ENCODE data around the gene CAMK2D. TPM values are rescaled to one million over a fixed set of nuclear protein-coding genes. Genes with fewer than 3 reads are reported as not detected.

Gene CAMK2D
- total RNA-seq, 2 experiments from 2014 or later, result 33.6 to 43.1 TPM

DNA sequence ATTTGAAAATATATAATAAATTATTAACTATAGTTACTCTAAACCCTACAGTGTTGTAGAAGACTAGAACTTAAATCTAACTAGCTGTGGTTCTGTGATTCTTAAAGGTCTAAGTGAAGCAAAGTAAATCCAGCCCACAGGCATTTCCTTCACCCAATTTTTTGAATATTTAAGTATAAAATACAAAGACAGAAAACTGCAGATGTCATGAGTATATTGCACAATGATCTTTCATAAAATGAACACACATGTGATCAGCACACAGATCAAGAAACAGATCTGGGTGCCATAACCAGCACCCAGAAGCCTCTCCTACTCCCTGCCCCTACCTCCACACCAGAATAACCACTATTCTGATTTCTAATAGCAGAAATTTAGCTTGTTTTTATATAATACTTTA, 82.9 kb downstream of the CAMK2D start:
- no peak for ATAC-seq
- peaks cover 9% of the 10 kb centered on the region for H3K9me3 Mint-ChIP-seq (ENCODE audit: low read depth)
- H3K4me3 Mint-ChIP-seq, result no peak overlapping the region
- CTCF ChIA-PET, result interaction anchor here (1.1 to 1.3 kb wide), 3 partner anchors 23 to 131 kb away, joined by 3 to 4 read pairs (median 3); no protein-coding TSS in a partner anchor
- H3K36me3 Mint-ChIP-seq, result peaks cover 55% of the 10 kb centered on the region
- no peak for DNase-seq
- H3K27me3 Mint-ChIP-seq, result no peaks in the 10 kb centered on the region
- H3K4me1 Mint-ChIP-seq, result peaks cover 60% of the 10 kb centered on the region
- H3K27ac Mint-ChIP-seq, result no peak overlapping the region

DNA sequence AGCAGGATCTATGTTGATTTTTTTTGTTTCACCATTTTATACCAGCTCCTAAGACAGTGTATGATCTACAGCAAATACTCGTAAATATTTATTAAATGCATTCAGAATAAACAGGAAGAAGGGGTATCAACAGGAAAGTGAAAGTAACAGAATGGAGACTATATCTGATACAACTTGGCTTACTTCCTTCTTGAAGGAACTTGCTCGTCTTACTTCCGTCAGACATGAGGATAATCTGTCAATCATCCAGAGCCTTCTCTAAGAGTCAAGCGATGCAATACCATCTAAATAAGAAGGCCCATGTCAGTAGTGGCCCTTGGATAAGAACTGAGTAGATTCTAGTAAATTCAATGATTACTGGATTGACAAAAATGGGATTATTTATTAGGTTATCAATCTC, 84.2 kb downstream of the CAMK2D start:
- ATAC-seq (peak; percentile 60), DNase-seq (no peak)
- peaks cover 9% of the 10 kb centered on the region for H3K9me3 Mint-ChIP-seq (ENCODE audit: low read depth)
- peaks cover 56% of the 10 kb centered on the region for H3K4me1 Mint-ChIP-seq
- H3K4me3 Mint-ChIP-seq, result peak overlapping the region; percentile 23
- H3K27me3 Mint-ChIP-seq, result no peaks in the 10 kb centered on the region
- peak overlapping the region; percentile 61 for H3K27ac Mint-ChIP-seq
- H3K36me3 Mint-ChIP-seq, result peaks cover 50% of the 10 kb centered on the region
- CTCF ChIA-PET, result interaction anchor here (0.6 to 1.5 kb wide), 3 partner anchors 11 to 130 kb away, joined by 3 to 4 read pairs (median 4); no protein-coding TSS in a partner anchor

DNA sequence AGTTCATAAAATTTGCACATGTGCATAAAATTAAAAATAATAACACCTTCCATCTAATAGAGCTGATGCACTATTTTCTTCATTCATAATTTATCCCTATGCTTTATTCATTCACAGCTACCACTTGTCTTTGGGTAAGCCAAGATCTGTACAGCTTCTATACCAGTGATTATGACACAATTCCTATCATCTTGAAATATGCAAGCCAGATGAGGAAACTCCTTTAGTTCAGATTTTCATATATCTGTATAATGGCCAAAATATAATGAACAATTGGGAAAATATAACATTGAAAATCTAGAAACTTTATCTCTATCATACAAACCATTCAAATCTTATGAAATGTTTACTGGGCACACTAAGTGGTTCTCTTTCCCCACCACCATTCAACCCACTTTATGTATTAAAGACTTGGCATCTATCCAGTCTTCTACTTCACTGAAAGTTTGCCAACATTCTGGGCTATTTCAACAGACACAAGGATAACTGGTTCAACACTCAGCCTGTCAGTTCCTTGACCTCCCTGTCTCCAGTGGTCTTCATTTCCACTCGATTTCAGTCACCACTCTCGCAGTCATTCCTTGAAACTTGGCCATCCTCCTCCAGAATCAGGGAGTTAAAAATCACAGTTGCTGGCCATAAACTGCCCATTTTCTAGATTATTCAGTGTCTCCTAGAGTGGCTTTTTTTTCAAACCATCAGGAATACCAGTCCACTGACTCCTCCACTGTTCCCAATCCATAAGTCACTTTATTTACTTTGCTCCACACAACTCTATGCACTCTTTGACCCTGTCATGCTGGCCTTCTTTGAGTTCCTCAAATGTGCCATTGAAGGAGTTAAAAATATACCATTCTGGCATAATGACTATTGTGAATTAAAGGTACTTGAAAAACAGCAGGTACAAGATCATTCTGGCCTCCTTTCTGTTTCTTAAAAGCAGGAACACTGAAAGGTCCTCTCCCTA, 85.5 kb downstream of the CAMK2D start:
- H3K27ac Mint-ChIP-seq, result no peak overlapping the region
- ATAC-seq (no peak), DNase-seq (no peak)
- no peaks in the 10 kb centered on the region for H3K27me3 Mint-ChIP-seq
- peaks cover 3% of the 10 kb centered on the region for H3K9me3 Mint-ChIP-seq (ENCODE audit: low read depth)
- peaks cover 51% of the 10 kb centered on the region for H3K4me1 Mint-ChIP-seq
- CTCF ChIA-PET, result interaction anchor here (1.0 kb wide), 1 partner anchor 128 kb away, joined by 3 read pairs; no protein-coding TSS in a partner anchor
- peaks cover 44% of the 10 kb centered on the region for H3K36me3 Mint-ChIP-seq
- H3K4me3 Mint-ChIP-seq, result no peak overlapping the region

DNA sequence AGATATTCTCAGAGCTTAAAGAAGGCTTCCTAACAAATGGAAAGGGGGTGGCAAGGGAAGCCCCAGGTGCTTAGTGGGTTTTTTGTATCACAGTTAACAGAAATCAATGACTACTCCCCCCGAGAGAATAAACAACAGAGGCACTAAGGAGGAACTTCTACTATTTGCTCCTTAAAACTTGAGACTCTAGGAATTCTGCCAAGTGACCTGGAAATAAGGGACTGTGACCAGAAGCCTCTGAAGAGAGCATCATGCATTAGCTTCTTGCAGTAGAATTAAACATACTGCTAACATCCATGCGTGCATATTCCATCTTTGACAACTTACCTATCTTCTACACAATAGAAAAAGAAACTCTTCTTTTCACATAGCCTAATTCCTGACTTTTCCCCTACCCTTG, 86.8 kb downstream of the CAMK2D start:
- DNase-seq (no peak), ATAC-seq (no peak)
- Mint-ChIP-seq H3K27ac (peak overlapping the region; percentile 41), H3K4me1 (peaks cover 51% of the 10 kb centered on the region), H3K9me3 (ENCODE audit: low read depth) (no peaks in the 10 kb centered on the region), H3K27me3 (no peaks in the 10 kb centered on the region), H3K36me3 (peaks cover 34% of the 10 kb centered on the region), H3K4me3 (no peak overlapping the region)
- CTCF ChIA-PET, result interaction anchor here (1.2 to 1.3 kb wide), 2 partner anchors 11 to 31 kb away, joined by 3 read pairs; no protein-coding TSS in a partner anchor

DNA sequence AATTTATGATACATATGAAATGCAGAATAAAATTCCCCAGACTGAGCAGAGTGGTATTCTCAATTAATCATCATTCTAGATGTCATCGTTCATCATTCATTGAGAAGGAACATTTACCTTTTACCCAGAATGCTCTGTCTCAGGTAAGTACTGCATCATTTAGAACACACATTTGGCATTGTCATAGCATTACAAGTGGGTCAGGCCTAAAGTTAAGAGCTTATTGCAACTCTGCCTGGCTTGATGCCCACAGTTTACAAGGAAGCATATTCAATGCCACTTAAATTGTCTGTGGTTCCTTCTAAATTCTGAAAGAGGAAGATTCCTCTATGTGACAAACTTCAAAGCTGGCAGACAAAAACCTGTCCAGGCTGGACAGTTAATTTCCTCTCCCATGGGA, 87.3 kb downstream of the CAMK2D start:
- Mint-ChIP-seq H3K27ac (no peak overlapping the region), H3K4me1 (peaks cover 51% of the 10 kb centered on the region), H3K27me3 (no peaks in the 10 kb centered on the region), H3K36me3 (peaks cover 34% of the 10 kb centered on the region), H3K9me3 (ENCODE audit: low read depth) (no peaks in the 10 kb centered on the region), H3K4me3 (no peak overlapping the region)
- ATAC-seq, result no peak
- CTCF ChIA-PET, result interaction anchor here (1.2 to 1.5 kb wide), 3 partner anchors 11 to 86 kb away, joined by 3 to 6 read pairs (median 3); no protein-coding TSS in a partner anchor
- DNase-seq, result no peak

DNA sequence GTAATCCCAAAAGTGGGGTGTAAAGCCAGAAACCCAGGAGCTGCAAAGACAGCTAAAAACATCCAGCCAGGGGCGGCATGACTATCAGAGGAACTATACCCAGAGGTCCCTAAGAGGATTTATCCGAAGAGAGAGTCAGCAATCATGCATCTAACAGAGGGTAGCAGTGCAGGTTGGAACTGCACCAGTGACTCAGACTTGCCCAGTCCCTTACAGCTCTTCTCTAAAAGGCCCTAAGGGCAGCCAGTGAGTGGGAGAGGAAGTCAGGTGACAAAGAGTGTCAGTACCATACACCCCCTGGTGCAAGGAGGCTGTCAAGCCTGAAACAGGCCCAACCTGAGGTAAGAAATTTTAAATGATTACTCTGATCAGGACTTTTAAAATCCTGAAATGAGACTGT, 88.1 kb downstream of the CAMK2D start:
- Mint-ChIP-seq H3K4me1 (peaks cover 46% of the 10 kb centered on the region), H3K9me3 (ENCODE audit: low read depth) (no peaks in the 10 kb centered on the region), H3K36me3 (peaks cover 30% of the 10 kb centered on the region), H3K27me3 (no peaks in the 10 kb centered on the region), H3K27ac (peak overlapping the region; percentile 25), H3K4me3 (no peak overlapping the region)
- DNase-seq (peak; percentile 68), ATAC-seq (peak; percentile 97)
- CTCF ChIA-PET, result interaction anchor here (1.0 to 1.7 kb wide), 4 partner anchors 12 to 87 kb away, joined by 3 to 6 read pairs (median 4); no protein-coding TSS in a partner anchor

DNA sequence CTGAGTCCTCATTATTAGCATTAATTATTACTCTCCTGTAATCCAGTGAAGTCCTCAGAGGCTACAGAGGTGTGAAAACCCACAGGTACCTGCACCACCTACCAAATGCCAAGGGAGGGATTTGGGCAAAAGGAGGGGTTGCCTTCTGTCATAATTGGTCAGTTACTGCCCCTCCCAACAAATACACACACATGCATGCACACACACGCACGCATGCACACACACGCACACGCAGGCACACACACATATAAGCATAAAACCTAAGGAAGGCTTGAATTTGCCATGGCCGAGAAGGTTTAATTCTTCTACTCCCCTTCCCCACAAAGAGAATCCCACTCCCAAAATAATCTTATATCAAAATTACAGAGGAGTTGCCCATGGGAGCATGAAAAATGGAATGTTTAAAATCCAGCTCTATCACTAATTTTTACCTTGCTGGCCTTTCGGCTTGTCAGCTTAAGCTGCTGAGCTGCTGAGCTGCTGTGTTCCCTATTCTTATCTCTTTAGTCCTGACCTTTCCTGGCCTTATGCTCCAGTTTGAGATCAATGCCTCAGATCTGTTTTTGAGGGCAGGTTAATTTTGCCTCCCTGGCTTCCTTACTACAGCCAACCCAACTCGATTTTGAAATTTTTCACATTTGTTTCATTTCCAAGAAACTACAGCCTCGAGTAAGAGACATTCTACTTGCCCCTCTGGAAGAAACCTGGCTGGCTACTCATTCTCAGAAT, 95.0 kb downstream of the CAMK2D start:
- Mint-ChIP-seq H3K27ac (peak overlapping the region; percentile 24), H3K4me3 (no peak overlapping the region), H3K4me1 (no peaks in the 10 kb centered on the region), H3K27me3 (no peaks in the 10 kb centered on the region), H3K9me3 (ENCODE audit: low read depth) (no peaks in the 10 kb centered on the region), H3K36me3 (peaks cover 7% of the 10 kb centered on the region)
- CTCF ChIA-PET, result interaction anchor here (1.2 to 1.4 kb wide), 2 partner anchors 26 to 31 kb away, joined by 3 read pairs; no protein-coding TSS in a partner anchor
- ATAC-seq (no peak), DNase-seq (no peak)

DNA sequence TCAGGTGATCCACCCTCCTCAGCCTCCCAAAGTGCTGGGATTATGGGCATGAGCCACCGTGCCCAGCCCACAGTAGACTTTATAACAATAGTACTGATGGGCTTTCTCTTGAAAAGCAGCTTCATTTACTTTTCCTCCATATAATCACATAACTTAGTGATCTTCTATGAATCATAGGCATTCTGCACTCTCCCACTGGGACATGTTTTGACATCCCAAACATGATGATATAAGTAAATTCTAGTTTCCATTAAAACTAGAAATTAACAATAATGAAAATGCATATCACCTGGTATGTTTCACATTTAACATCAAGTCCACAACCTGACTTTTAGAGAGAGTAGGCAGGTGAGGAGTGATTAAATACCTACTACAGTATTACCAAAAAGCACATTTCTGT, 96.5 kb downstream of the CAMK2D start:
- DNase-seq, result no peak
- no peaks in the 10 kb centered on the region for H3K9me3 Mint-ChIP-seq (ENCODE audit: low read depth)
- peaks cover 5% of the 10 kb centered on the region for H3K36me3 Mint-ChIP-seq
- H3K4me1 Mint-ChIP-seq, result no peaks in the 10 kb centered on the region
- no peak overlapping the region for H3K4me3 Mint-ChIP-seq
- CTCF ChIA-PET, result interaction anchor here (0.7 kb wide), 1 partner anchor 29 kb away, joined by 4 read pairs; no protein-coding TSS in a partner anchor
- H3K27me3 Mint-ChIP-seq, result no peaks in the 10 kb centered on the region
- no peak for ATAC-seq
- H3K27ac Mint-ChIP-seq, result no peak overlapping the region

DNA sequence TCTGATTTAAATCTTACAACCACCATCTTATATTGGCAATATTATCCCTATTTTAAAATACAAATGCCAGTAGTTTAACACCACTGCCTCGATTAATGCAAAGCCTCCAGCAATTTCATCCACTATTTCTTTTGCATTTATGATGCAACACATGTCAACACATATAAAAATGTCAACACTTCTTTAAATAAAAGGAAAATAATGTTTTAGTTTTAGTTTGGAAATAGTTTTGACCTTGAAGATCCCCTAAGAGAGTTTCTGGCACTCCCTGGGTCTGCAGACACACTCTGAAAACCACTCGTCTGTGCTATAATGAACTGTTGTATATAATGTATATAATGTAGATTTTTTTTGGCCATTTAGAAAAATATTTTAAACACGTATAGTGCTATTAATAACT, 99.0 kb downstream of the CAMK2D start:
- no peaks in the 10 kb centered on the region for H3K27me3 Mint-ChIP-seq
- CTCF ChIA-PET, result interaction anchor here (0.7 kb wide), 1 partner anchor 32 kb away, joined by 3 read pairs; no protein-coding TSS in a partner anchor
- H3K4me1 Mint-ChIP-seq, result peaks cover 7% of the 10 kb centered on the region
- DNase-seq, result no peak
- H3K4me3 Mint-ChIP-seq, result no peak overlapping the region
- no peak for ATAC-seq
- H3K27ac Mint-ChIP-seq, result no peak overlapping the region
- H3K9me3 Mint-ChIP-seq (ENCODE audit: low read depth), result peaks cover 2% of the 10 kb centered on the region
- peaks cover 23% of the 10 kb centered on the region for H3K36me3 Mint-ChIP-seq

DNA sequence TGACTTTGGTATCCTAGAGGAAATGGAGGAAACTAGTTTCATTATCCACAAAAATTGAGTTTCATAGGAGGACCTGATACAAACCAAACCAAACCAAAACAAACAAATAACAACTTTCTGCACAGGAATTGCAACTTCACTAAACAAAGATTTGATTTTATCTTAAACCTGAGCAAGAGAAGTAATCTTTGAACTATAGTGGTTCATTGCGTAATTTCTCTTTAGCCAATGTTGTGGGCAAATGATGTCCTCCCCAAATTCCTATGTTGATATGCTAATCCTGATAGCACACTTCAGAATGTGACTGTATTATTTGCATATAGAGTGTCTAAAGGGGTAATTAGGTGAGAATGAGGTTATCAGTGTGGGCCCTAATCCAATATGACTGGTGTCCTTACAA, 102.4 kb downstream of the CAMK2D start:
- DNase-seq (no peak), ATAC-seq (no peak)
- Mint-ChIP-seq H3K9me3 (ENCODE audit: low read depth) (peaks cover 2% of the 10 kb centered on the region), H3K27me3 (no peaks in the 10 kb centered on the region), H3K4me3 (no peak overlapping the region), H3K36me3 (peaks cover 30% of the 10 kb centered on the region), H3K4me1 (peaks cover 7% of the 10 kb centered on the region), H3K27ac (no peak overlapping the region)
- CTCF ChIA-PET, result no interaction called here

DNA sequence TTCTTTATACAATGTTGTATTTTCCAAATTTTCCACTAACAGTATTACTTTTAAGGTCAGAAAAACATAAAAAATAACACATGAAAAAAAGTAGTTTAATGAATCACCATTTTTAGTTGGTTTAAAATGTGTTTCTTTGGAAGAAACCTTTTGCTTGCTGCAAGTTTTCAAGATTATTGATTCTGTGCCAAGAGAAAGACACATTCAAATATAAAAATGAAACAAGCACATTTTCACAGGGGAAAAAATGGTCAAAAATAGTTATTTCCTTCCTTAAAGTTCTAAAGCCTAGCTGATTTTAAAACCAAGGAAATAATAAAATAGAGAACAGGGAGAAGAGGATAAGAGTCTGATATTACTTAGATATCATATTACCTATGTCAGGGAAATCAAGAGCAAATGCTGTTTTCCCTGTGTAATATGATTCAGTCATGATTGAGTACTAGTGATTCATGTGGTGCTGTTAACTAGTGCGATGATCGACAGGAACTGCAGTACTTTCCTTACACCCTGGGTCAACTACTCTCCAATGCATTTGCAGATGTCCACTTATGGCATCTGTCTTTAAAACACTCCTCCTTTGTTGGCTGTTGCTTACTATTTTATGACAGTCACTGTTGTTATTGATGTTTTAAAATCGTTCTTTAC, 103.8 kb downstream of the CAMK2D start:
- peaks cover 30% of the 10 kb centered on the region for H3K36me3 Mint-ChIP-seq
- H3K4me1 Mint-ChIP-seq, result peaks cover 7% of the 10 kb centered on the region
- H3K9me3 Mint-ChIP-seq (ENCODE audit: low read depth), result peaks cover 2% of the 10 kb centered on the region
- H3K4me3 Mint-ChIP-seq, result no peak overlapping the region
- H3K27ac Mint-ChIP-seq, result no peak overlapping the region
- no peak for DNase-seq
- no peak for ATAC-seq
- no peaks in the 10 kb centered on the region for H3K27me3 Mint-ChIP-seq
- CTCF ChIA-PET, result no interaction called here

DNA sequence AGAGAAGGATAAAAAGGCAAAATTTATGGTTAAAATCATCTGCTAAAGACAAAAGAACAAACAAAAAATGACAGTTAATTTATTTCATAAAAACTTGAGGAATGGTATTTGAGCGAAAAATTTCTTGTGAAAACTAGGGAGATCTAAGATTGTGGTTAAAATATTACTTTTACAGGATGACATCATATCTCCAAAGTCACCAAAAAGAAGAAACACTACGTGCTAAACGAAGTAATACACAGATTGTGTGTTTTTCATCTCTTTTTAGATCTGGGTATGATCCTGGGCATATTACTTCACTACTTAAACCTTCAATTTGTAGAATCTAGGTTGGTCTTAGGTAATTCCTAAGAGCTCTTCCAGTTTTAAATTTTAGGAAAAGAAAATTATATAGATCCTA, 107.7 kb downstream of the CAMK2D start:
- H3K4me3 Mint-ChIP-seq, result no peak overlapping the region
- H3K27me3 Mint-ChIP-seq, result no peaks in the 10 kb centered on the region
- CTCF ChIA-PET, result interaction anchor here (1.4 kb wide), 1 partner anchor 11 kb away, joined by 3 read pairs; no protein-coding TSS in a partner anchor
- no peak for DNase-seq
- ATAC-seq, result no peak
- H3K9me3 Mint-ChIP-seq (ENCODE audit: low read depth), result peaks cover 2% of the 10 kb centered on the region
- H3K4me1 Mint-ChIP-seq, result peaks cover 7% of the 10 kb centered on the region
- H3K36me3 Mint-ChIP-seq, result peaks cover 27% of the 10 kb centered on the region
- H3K27ac Mint-ChIP-seq, result no peak overlapping the region

DNA sequence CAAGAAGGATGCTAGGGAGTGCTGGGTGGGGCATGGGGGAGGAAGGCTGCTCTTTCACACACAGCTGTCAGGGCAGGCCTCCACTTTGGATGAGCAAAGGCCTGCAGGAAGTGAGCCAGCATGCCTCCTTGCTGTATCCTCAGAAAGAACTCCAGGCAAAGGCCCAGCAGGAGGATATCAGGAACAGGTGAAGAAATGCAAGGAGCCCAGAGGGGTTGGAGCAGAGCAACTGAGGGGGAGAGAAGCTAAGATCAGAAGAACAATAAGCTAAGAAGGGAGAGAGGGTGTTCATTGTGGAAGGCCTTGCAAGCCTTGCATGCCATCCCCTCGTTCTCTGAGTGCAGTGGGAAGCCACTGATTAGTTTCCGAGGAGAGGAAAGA, 115.1 kb downstream of the CAMK2D start:
- H3K4me3 Mint-ChIP-seq, result no peak overlapping the region
- no peak overlapping the region for H3K27ac Mint-ChIP-seq
- H3K27me3 Mint-ChIP-seq, result no peaks in the 10 kb centered on the region
- ATAC-seq, result no peak
- peaks cover 17% of the 10 kb centered on the region for H3K4me1 Mint-ChIP-seq
- CTCF ChIA-PET, result interaction anchor here (2.1 kb wide), 1 partner anchor 10 kb away, joined by 6 read pairs; no protein-coding TSS in a partner anchor
- H3K36me3 Mint-ChIP-seq, result peaks cover 33% of the 10 kb centered on the region
- H3K9me3 Mint-ChIP-seq (ENCODE audit: low read depth), result no peaks in the 10 kb centered on the region
- no peak for DNase-seq

All from activated CD8-positive, alpha-beta memory T cell treated with anti-CD3 and anti-CD28 coated beads, Interleukin-2, amount 10 ng/mL, durations not matched to agents 7 days and 5 days (primary cell).